A549 (cell line): ENCODE data around the gene ANKRD24.

Source experiments
- CBX2 ChIP-seq: fragments of 200-600 bp; sonication (generic); IDR thresholded peaks from 2 replicates; pipeline ENCODE4 v1.6.1; 2016; ENCODE audit warnings: low read depth, mild to moderate bottlenecking, borderline replicate concordance
- CBX8 ChIP-seq: fragments of 200-600 bp; sonication (generic); IDR thresholded peaks from 2 replicates; pipeline ENCODE4 v1.6.1; 2016
- CEBPB ChIP-seq, 2 experiments: fragments of >200 bp in 1 of 2; sonication (Bioruptor Twin) in 1 of 2; formaldehyde crosslinking in 1 of 2; IDR thresholded peaks; 2 replicates each; pipeline ENCODE4 v1.6.1; 2012 to 2016
- CTCF ChIP-seq: fragments of >200 bp; sonication (Bioruptor Twin); formaldehyde crosslinking; IDR thresholded peaks from 3 replicates; pipeline ENCODE4 v1.5.1; 2016
- HEYL ChIP-seq: fragments of 250-450 bp; sonication (Bioruptor Pico); IDR thresholded peaks from 2 replicates; pipeline ENCODE4 v1.8.0; 2021; ENCODE audit warnings: mild to moderate bottlenecking, moderate library complexity
- KDM1A ChIP-seq: fragments of 200-600 bp; sonication (generic); IDR thresholded peaks from 2 replicates; pipeline ENCODE4 v1.6.1; 2016; ENCODE audit warnings: low read depth, mild to moderate bottlenecking
- POLR2AphosphoS2 ChIP-seq: conservative IDR thresholded peaks from 2 replicates; pipeline ENCODE4 v1.6.1; 2012; ENCODE audit warnings: low read length, improper control_type of control experiment, inconsistent platforms
- TF ChIP-seq, protein P1 (sequence below): IDR thresholded peaks from 2 replicates; pipeline ENCODE4 v1.6.1; 2012

DNA sequence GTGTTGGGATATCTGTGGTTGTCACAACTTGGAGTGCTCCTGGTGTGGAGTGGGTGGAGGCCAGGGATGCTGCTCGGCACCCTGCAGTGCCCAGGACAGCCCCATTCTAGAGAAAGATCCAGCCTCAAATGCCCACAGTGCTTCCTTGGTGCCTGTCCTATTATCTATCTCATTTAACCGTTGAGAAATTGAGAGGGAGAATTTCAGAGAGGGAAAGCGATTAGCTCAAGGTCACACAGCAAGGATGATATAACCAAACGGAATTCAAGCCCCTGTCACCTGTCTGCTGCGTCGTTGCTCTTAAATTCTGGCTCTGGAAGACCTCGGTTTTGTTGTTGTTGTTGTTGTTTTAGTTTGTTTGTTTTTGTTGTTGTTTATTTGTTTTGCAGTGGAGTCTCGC, 13.5 kb downstream of the ANKRD24 start:
- TF ChIP-seq POLR2AphosphoS2 (no peak), KDM1A (no peak), CTCF (no peak), HEYL (no peak), CBX8 (no peak), CEBPB (IDR thresholded peaks at IDR 0.05) (no peak), CBX2 (no peak)
- TF ChIP-seq, protein P1, sequence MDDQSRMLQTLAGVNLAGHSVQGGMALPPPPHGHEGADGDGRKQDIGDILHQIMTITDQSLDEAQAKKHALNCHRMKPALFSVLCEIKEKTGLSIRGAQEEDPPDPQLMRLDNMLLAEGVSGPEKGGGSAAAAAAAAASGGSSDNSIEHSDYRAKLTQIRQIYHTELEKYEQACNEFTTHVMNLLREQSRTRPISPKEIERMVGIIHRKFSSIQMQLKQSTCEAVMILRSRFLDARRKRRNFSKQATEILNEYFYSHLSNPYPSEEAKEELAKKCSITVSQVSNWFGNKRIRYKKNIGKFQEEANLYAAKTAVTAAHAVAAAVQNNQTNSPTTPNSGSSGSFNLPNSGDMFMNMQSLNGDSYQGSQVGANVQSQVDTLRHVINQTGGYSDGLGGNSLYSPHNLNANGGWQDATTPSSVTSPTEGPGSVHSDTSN = no peak
